ENCODE data around the gene MYH16.
"Not testable (repeated sequence)": the region's sequence is repeated elsewhere in the genome, so short reads cannot be mapped to it uniquely, and the experiment has no call there.

DNA sequence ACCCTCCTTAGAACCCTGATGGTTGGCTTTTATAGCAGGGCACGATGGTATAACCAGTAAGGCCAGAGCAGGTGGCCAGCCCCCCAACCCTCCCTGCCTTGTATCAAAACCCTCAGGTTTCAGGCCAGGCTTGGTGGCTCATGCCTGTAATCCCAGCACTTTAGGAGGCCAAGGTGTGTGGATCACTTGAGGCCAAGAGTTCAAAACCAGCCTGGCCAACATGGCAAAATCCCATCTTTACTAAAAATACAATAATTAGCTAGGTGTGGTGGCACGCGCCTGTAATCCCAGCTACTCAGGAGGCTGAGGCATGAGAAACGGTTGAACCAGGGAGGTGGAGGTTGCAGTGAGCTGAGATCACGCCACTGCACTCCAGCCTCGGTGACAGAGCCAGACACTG, 50.0 kb downstream of the MYH16 start:
- TF ChIP-seq, protein P1, sequence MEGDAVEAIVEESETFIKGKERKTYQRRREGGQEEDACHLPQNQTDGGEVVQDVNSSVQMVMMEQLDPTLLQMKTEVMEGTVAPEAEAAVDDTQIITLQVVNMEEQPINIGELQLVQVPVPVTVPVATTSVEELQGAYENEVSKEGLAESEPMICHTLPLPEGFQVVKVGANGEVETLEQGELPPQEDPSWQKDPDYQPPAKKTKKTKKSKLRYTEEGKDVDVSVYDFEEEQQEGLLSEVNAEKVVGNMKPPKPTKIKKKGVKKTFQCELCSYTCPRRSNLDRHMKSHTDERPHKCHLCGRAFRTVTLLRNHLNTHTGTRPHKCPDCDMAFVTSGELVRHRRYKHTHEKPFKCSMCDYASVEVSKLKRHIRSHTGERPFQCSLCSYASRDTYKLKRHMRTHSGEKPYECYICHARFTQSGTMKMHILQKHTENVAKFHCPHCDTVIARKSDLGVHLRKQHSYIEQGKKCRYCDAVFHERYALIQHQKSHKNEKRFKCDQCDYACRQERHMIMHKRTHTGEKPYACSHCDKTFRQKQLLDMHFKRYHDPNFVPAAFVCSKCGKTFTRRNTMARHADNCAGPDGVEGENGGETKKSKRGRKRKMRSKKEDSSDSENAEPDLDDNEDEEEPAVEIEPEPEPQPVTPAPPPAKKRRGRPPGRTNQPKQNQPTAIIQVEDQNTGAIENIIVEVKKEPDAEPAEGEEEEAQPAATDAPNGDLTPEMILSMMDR (conservative IDR thresholded peaks at IDR 0.05 in 1 of 2, IDR thresholded peaks at IDR 0.05 in 1 of 2; ENCODE audit: extremely low read depth in 1 of 2, insufficient read depth in 1 of 2, low read depth in 1 of 2, low read length in 2 of 2) = not testable (repeated sequence)
- TF ChIP-seq EZH2 (IDR thresholded peaks at IDR 0.05; ENCODE audit: borderline replicate concordance, low read length) = not testable (repeated sequence)

All from mammary epithelial cell (primary cell).